Brain microvascular endothelial cell (primary cell): ENCODE results near the gene BTBD16.

Experiments
- DNase-seq: peaks from one replicate; pipeline ENCODE4 v3.0.0-alpha.2; 2020
- H3K27ac ChIP-seq: fragments of 250-450 bp; sonication (Bioruptor Pico); 2 replicates; pipeline ENCODE4 v1.5.1; 2020; ENCODE audit warnings: mild to moderate bottlenecking, moderate library complexity
- H3K27me3 ChIP-seq: fragments of 250-450 bp; sonication (Bioruptor Pico); replicated peaks from 2 replicates; pipeline ENCODE4 v1.5.1; 2020; ENCODE audit warnings: mild to moderate bottlenecking
- H3K36me3 ChIP-seq: fragments of 250-450 bp; sonication (Bioruptor Pico); replicated peaks from 2 replicates; pipeline ENCODE4 v1.5.1; 2020; ENCODE audit warnings: mild to moderate bottlenecking
- H3K4me3 ChIP-seq: 2 replicates; pipeline ENCODE4 v1.5.1; 2011; ENCODE audit warnings: low read depth, mild to moderate bottlenecking, control low read depth, low read length, moderate library complexity
- CTCF ChIP-seq: IDR thresholded peaks from 2 replicates; pipeline ENCODE4 v1.5.1; 2011; ENCODE audit warnings: low read depth, mild to moderate bottlenecking, moderate library complexity, low read length, control low read depth, inconsistent platforms; ENCODE audit errors: missing control alignments
- in situ Hi-C: cut with HindIII; loops from 2 replicates; pipeline ENCODE4 v1.10.0; 2017; ENCODE audit warnings: low sequenced_read_pairs, low pct_ligation_motif_present

BTBD16 gene

DNA sequence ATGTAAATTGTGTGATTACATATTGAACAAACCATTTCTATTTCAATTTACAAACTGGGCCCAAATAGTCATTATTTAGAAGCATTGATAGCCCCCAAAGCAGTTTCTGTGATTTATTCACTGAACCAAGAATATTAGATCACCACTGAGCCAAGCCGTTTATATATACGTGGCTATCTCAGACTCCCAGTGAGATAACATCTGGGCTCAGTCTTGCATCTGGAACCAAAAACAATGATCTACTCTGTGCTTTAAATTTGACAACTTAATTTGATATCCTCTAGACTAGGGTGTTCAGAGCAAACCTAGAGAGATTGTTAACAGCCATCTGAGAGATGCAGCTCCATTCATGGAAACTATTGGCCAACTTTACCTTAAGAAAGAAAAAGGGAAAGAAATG is 41.4 kb upstream of the BTBD16 start:
- no peak overlapping the region for H3K27ac ChIP-seq
- no peak overlapping the region for H3K4me3 ChIP-seq
- in situ Hi-C loops = no loop called here
- DNase-seq = no peak
- no peaks in the 10 kb centered on the region for H3K27me3 ChIP-seq
- H3K36me3 ChIP-seq = peaks cover 19% of the 10 kb centered on the region
- TF ChIP-seq CTCF = no peak

DNA sequence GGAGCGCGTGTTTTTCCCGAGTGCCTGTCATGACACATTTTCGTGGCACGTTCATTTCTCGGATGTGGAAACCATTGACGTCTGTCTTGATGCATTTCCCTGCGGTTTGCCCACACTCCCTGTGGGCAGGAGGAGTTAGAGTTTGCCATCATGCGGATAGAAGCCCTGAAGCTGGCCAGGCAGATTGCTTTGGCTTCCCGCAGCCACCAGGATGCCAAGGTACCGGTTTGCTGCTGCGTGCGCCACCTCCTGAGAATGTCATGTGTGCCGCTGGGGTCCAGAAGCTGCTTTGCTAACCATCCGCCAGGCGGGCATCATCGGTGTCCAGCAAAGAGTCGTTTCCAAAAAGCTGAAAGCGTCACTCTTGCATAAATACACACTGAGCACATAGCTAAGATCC is 40.9 kb upstream of the BTBD16 start:
- DNase-seq = no peak
- H3K4me3 ChIP-seq = no peak overlapping the region
- in situ Hi-C loops = no loop called here
- H3K27me3 ChIP-seq = no peaks in the 10 kb centered on the region
- H3K36me3 ChIP-seq = peaks cover 19% of the 10 kb centered on the region
- TF ChIP-seq CTCF = no peak
- no peak overlapping the region for H3K27ac ChIP-seq

DNA sequence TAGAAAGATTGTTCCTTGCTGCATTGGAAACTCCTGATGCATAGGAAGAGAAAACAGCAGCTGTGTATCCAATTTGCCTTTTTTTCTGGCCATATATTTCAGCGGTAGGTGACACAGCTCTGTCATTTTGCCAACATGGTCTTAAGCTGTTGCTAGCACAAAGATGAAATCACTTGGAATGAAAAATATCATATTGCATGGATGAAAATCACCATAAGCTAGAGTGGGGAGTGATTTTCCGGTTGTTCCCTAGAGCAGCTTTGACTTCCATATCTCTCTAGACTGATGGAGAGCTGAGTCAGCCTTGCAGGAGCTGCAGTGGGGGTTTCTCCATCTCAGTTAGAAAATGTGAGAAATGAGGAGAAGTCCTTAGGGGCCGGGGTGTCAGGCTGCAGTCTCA is 38.3 kb upstream of the BTBD16 start:
- in situ Hi-C loops = no loop called here
- no peak overlapping the region for H3K27ac ChIP-seq
- no peak for TF ChIP-seq CTCF
- H3K27me3 ChIP-seq = no peaks in the 10 kb centered on the region
- H3K36me3 ChIP-seq = peaks cover 12% of the 10 kb centered on the region
- peak; percentile 75 for DNase-seq
- no peak overlapping the region for H3K4me3 ChIP-seq

GRCh38 chr10:122233857-122234348 is 37.2 kb upstream of the BTBD16 start:
- H3K27me3 ChIP-seq = no peaks in the 10 kb centered on the region
- H3K36me3 ChIP-seq = peaks cover 4% of the 10 kb centered on the region
- in situ Hi-C loops = no loop called here
- no peak overlapping the region for H3K4me3 ChIP-seq
- no peak for DNase-seq
- H3K27ac ChIP-seq = no peak overlapping the region
- no peak for TF ChIP-seq CTCF

DNA sequence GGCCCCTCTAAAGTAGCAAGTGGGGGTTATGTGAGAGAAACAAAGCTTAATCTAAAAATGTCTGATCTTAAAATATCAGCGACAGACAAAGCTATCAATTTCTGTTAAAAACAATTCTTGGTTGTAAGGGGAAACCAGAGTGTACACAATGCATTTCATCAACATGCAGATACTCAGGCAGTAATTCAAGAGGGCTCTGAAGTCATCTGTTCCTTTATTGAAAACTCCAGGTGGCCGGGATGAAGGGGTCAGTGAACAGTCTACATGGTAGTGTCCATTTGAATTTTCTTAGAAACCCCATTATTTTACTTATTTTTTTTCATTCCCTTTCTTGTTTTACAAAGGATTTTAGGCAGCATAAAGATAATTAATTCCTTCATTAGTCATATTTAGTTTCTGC is 36.7 kb upstream of the BTBD16 start:
- TF ChIP-seq CTCF = no peak
- in situ Hi-C loops = no loop called here
- no peak overlapping the region for H3K27ac ChIP-seq
- H3K36me3 ChIP-seq = peaks cover 4% of the 10 kb centered on the region
- DNase-seq = no peak
- H3K27me3 ChIP-seq = no peaks in the 10 kb centered on the region
- no peak overlapping the region for H3K4me3 ChIP-seq

- Histone ChIP-seq H3K36me3 (no peaks in the 10 kb centered on the region), H3K27ac (no peak overlapping the region)
- no peak for TF ChIP-seq CTCF
These were observed 34.3 kb upstream of the BTBD16 start for GRCh38 chr10:122236690-122237306.

More at GRCh38 chr10:122236690-122237306, 34.3 kb upstream of the BTBD16 start:
- in situ Hi-C loops = no loop called here
- H3K4me3 ChIP-seq = no peak overlapping the region
- no peaks in the 10 kb centered on the region for H3K27me3 ChIP-seq
- DNase-seq = no peak
